Measurements from ENCODE around the gene BRCA1.
"Not testable (repeated sequence)": the region's sequence is repeated elsewhere in the genome, so short reads cannot be mapped to it uniquely, and the experiment has no call there.

- TF ChIP-seq RAD21 (IDR thresholded peaks at IDR 0.05; ENCODE audit: low read depth); POLR2AphosphoS5 (IDR thresholded peaks at IDR 0.05; ENCODE audit: low read depth, low read length); CTCF (IDR thresholded peaks at IDR 0.05 in 2 of 3, conservative IDR thresholded peaks at IDR 0.05 in 1 of 3; ENCODE audit: borderline replicate concordance in 1 of 3, insufficient read depth in 1 of 3, low read depth in 2 of 3, low read length in 2 of 3); POLR2A (IDR thresholded peaks at IDR 0.05; ENCODE audit: borderline replicate concordance, extremely low read depth, insufficient read depth, insufficient read length); EZH2phosphoT487 (IDR thresholded peaks at IDR 0.05; ENCODE audit: borderline replicate concordance); MAX (IDR thresholded peaks at IDR 0.05); SRF (IDR thresholded peaks at IDR 0.05; ENCODE audit: low read depth); ATF3 (IDR thresholded peaks at IDR 0.05); JUND (IDR thresholded peaks at IDR 0.05); SP1 (IDR thresholded peaks at IDR 0.05; ENCODE audit: low read depth); FOSL1 (IDR thresholded peaks at IDR 0.05; ENCODE audit: low read depth); EZH2 (IDR thresholded peaks at IDR 0.05); REST (IDR thresholded peaks at IDR 0.05; ENCODE audit: low read depth): not testable (repeated sequence)
Measured at GRCh38 chr17:43136574-43136973, 11.4 kb upstream of the BRCA1 start.
